Ovary (tissue), 9 donors: ENCODE data around the gene ARHGEF37. TPM values are rescaled to one million over a fixed set of nuclear protein-coding genes. Genes with fewer than 3 reads are reported as not detected.

Experiments
- DNase-seq, 5 donors: peaks; one replicate each; pipeline ENCODE4 v3.0.0-alpha.2; 2019 to 2020
- H3K27ac ChIP-seq, 2 donors: fragments of 200-600 bp; one replicate each; pipeline versions ENCODE4 v1.5.1 to v1.8.0; 2019 to 2022
- H3K27me3 ChIP-seq: fragments of 200-600 bp; one replicate; pipeline ENCODE4 v1.8.0; 2022
- H3K36me3 ChIP-seq: fragments of 200-600 bp; sonication (generic); one replicate; pipeline ENCODE4 v1.5.1; 2019
- H3K4me1 ChIP-seq: one replicate; pipeline ENCODE4 v1.8.1; 2013; ENCODE audit warnings: mild to moderate bottlenecking, moderate library complexity; ENCODE audit not compliant: insufficient read depth
- H3K4me3 ChIP-seq: fragments of 200-600 bp; sonication (generic); one replicate; pipeline ENCODE4 v1.5.1; 2017
- H3K9me3 ChIP-seq, 2 donors: fragments of 200-600 bp in 1 of 2; sonication (generic) in 1 of 2; one replicate each; pipeline versions ENCODE4 v1.5.1 to v1.8.1; 2013 to 2019; ENCODE audit warnings: mild to moderate bottlenecking in 1 of 2, moderate library complexity in 1 of 2
- EP300 ChIP-seq: sonication (generic); formaldehyde crosslinking; IDR thresholded peaks from one replicate; pipeline ENCODE4 v1.6.1; 2017; ENCODE audit warnings: antibody characterized with exemption
- POLR2A ChIP-seq: fragments of 450-650 bp; IDR thresholded peaks from one replicate; pipeline ENCODE4 v1.6.1; 2017; ENCODE audit warnings: antibody characterized with exemption, mild to moderate bottlenecking, moderate library complexity
- WGBS, 3 donors: extraction: QIAGEN DNeasy Blood & Tissue Kit in 1 of 3; methylation state at CpG; one replicate each; pipeline versions ENCODE4 v1.1.5 to v1.1.7; 2013 to 2017; 5-methylcytosine and 5-hydroxymethylcytosine counted together
- intact Hi-C, 4 donors: fragments of 100-400 bp; cut with DNase I; formaldehyde crosslinking; loops; one replicate each; pipeline versions ENCODE4 v1.11.0 to v1.15.1; 2022 to 2023
- polyA plus RNA-seq, 2 donors: library from polyadenylated mRNA; stranded (reverse); fragments of 200-250 nt in 1 of 2; fragments of 350-450 nt in 1 of 2; fragmentation: Illumina TruSeq in 1 of 2; extraction: RNeasy Lipid Tissue Mini Kit (QIAGEN cat#74804) in 1 of 2; gene quantifications; one replicate each; pipeline ENCODE4 v1.2.3, GENCODE V29; 2013 to 2014
- total RNA-seq, 7 donors: library from RNA; depleted of rRNA in 2 of 7; stranded (reverse); fragments of >200 nt in 2 of 7; fragmentation: NEBNext Ultra II Directional in 3 of 7; extraction: Animal tissue kit (Norgen Biotek cat#: 25700) in 3 of 7; gene quantifications; one replicate each; pipeline versions ENCODE4 v1.1.0 to v1.2.4, GENCODE V29; 2016 to 2023
- TF ChIP-seq, protein P1 (sequence below), 3 donors: fragments of 450-650 bp in 2 of 3; fragments of 200-600 bp in 1 of 3; IDR thresholded peaks; one replicate each; pipeline versions ENCODE4 v1.5.1 to v1.8.0; 2016 to 2022; ENCODE audit warnings: antibody characterized with exemption in 3 of 3, mild to moderate bottlenecking in 1 of 3
- donor health status: DM: no; HTN: no; CAD: no; lungs with moderate emphysema.
- donor health status: DM: no; HTN: no; CAD: no.
- donor health status: Bipolar disorder and iron deficiency.
- donor health status: DM: yes; HTN: yes; CAD: no.
- donor health status: DM: no; HTN: no; CAD: no.
- donor health status: DM: yes; HTN: yes; CAD: no.

Gene ARHGEF37
- total and polyA plus RNA-seq, 9 donors = 4.1 to 9.9 (median 6.2) TPM

DNA sequence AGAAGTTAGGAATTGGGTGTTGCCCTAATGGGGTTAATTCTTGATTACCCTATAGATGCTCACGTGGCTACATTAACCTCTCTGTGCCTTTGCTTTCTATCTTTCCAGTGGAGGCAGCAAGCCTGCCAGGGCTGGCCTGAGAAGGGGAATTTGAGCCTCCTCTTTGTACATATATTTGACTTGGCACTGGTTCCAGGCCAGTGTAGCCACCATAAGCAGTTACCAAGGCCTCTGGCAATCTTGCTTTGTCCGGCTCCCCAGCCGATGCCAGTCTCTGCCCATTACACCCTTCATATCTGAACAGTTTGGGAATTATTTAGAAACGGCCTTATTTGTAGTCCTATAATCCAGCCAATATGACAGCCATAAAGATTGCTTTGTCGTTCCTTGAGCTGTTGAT, 90.2 kb downstream of the ARHGEF37 start:
- Histone ChIP-seq H3K27ac (no peak overlapping the region), H3K4me3 (no peak overlapping the region), H3K27me3 (no peaks in the 10 kb centered on the region), H3K4me1 (no peaks in the 10 kb centered on the region), H3K36me3 (no peaks in the 10 kb centered on the region), H3K9me3 (no peaks in the 10 kb centered on the region)
- 70 to 85% (median 84%) methylated on average over 5 of the region's 5 CpGs for WGBS, 3 donors
- TF ChIP-seq POLR2A (no peak), EP300 (no peak)
- TF ChIP-seq, protein P1, sequence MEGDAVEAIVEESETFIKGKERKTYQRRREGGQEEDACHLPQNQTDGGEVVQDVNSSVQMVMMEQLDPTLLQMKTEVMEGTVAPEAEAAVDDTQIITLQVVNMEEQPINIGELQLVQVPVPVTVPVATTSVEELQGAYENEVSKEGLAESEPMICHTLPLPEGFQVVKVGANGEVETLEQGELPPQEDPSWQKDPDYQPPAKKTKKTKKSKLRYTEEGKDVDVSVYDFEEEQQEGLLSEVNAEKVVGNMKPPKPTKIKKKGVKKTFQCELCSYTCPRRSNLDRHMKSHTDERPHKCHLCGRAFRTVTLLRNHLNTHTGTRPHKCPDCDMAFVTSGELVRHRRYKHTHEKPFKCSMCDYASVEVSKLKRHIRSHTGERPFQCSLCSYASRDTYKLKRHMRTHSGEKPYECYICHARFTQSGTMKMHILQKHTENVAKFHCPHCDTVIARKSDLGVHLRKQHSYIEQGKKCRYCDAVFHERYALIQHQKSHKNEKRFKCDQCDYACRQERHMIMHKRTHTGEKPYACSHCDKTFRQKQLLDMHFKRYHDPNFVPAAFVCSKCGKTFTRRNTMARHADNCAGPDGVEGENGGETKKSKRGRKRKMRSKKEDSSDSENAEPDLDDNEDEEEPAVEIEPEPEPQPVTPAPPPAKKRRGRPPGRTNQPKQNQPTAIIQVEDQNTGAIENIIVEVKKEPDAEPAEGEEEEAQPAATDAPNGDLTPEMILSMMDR (IDR thresholded peaks at IDR 0.05) = no peak
- intact Hi-C loops = no loop called here
- DNase-seq = no peak

DNA sequence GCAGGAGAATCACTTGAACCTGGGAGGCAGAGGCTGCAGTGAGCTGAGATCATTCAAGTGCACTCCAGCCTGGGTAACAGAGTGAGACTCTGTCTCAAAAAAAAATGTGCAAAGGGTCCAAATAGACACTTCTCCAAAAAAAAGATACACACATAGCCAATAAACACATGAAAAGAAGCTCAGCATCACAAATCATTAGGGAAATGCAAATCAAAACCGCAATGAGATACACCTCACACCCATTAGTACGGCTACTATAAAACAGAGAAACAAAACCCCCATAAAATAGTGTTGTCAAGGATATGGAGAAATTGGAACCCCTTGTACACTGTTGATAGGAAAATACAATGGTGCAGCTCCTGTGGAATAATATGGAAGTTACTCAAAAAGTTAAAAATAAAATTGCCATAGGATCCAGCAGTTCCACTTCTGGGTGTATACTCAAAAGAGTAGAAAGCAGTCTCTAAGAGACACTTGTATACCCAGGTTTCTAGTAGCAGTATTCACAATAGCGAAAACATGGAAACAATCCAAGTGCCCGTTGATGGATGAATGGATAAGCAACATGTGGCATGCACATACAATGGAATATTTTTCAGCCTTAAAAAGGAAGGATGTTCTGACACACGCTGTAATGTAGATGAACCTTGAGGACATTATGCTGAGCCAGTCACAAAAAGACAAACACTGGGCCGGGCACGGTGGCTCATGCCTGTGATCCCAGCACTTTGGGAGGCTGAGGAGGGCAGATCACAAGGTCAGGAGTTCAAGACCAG, 91.6 kb downstream of the ARHGEF37 start:
- WGBS, 3 donors = 87 to 91% (median 89%) methylated on average over 7 of the region's 7 CpGs
- Histone ChIP-seq H3K9me3 (no peaks in the 10 kb centered on the region), H3K4me1 (no peaks in the 10 kb centered on the region), H3K36me3 (no peaks in the 10 kb centered on the region), H3K27me3 (no peaks in the 10 kb centered on the region), H3K4me3 (no peak overlapping the region), H3K27ac (no peak overlapping the region)
- intact Hi-C loops = no loop called here
- TF ChIP-seq POLR2A = no peak
- TF ChIP-seq EP300 = no peak
- TF ChIP-seq, protein P1 (IDR thresholded peaks at IDR 0.05) = no peak
- DNase-seq = no peak

DNA sequence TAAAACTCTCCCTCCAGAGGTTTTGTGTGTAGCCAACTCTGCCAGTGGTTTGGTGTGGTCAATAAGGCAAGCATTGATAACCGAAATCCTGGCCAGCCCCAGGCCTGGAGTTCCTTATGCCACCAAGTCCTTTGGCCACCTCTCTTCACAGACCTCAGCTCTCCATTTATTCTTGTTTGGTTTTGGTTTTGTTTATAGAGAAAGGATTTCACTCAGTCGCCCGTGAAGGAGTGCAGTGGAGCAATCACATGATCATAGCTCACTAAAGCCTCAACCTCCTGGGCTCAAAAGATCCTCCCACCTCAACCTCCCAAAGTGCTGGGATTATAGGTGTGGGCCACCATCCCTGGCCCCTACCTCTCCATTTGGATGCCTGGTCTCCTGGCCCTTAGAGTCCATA, 93.4 kb downstream of the ARHGEF37 start:
- Histone ChIP-seq H3K27ac (no peak overlapping the region), H3K4me3 (no peak overlapping the region), H3K36me3 (no peaks in the 10 kb centered on the region), H3K9me3 (no peaks in the 10 kb centered on the region), H3K27me3 (no peaks in the 10 kb centered on the region), H3K4me1 (no peaks in the 10 kb centered on the region)
- intact Hi-C loops = no loop called here
- 44 to 85% (median 57%) methylated on average over 2 to 3 of the region's 3 CpGs for WGBS, 3 donors
- TF ChIP-seq EP300 (no peak), POLR2A (no peak)
- TF ChIP-seq, protein P1 (IDR thresholded peaks at IDR 0.05) = no peak
- DNase-seq = no peak

DNA sequence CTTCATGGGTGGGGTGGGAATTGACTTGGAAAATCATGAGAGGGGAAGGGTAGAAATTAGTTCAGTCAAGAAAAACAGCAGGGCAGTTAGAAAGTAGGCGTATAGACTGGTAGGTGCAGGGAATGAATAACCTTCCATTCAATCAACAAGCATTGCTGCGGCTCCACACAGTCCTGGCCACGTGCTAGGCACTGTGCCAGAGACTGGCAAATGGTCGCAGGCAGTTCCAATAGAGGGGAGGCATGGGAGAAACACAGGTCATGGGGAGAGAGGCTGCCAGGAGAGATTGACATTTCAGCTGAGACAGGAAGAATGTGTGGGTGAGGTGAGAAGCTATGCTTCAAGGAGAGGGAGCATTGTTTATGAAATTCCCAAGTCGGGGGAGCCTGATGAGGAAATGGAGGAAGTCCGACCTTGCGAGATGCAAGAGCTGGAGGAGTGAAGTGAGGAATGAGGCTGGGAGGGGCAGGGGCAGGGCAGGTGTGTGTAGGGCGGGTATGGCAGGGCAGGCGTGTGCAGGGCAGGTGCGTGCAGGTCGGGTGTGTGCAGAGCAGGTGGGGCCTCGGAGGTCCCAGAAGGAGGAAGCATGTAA, 94.4 kb downstream of the ARHGEF37 start:
- TF ChIP-seq POLR2A (no peak), EP300 (no peak)
- TF ChIP-seq, protein P1 (IDR thresholded peaks at IDR 0.05) = no peak
- Histone ChIP-seq H3K4me3 (no peak overlapping the region), H3K27me3 (no peaks in the 10 kb centered on the region), H3K27ac (no peak overlapping the region), H3K9me3 (no peaks in the 10 kb centered on the region), H3K36me3 (no peaks in the 10 kb centered on the region), H3K4me1 (peaks cover 3% of the 10 kb centered on the region)
- DNase-seq = no peak
- intact Hi-C loops = no loop called here
- 31 to 43% (median 35%) methylated on average over 12 of the region's 12 CpGs for WGBS, 3 donors
